ENCODE results near the gene EPB41L3. TPM values are rescaled to one million over a fixed set of nuclear protein-coding genes. Genes with fewer than 3 reads are reported as not detected.

Gene EPB41L3
- total RNA-seq, 1 experiment from 2014 or later: 20.6 TPM

GRCh38 chr18:5350636-5351035 lies 193.2 kb downstream of the EPB41L3 start:
- POLR2A ChIA-PET: no interaction called here
- no peak for TF ChIP-seq ZNF317 (CRISPR knock-in tag; IDR thresholded peaks at IDR 0.05; ENCODE audit: borderline replicate concordance, low read depth)
- no peak overlapping the region for H3K27ac Mint-ChIP-seq
- H3K36me3 Mint-ChIP-seq: peaks cover 3% of the 10 kb centered on the region; the same call in 1 of the 2 replicates
- peaks cover 16% of the 10 kb centered on the region for H3K9me3 Mint-ChIP-seq
- CTCF ChIA-PET: no interaction called here
- H3K4me3 Mint-ChIP-seq: no peak overlapping the region
- DNase-seq (ENCODE audit: low spot score) (no peak), ATAC-seq (no peak)
- H3K4me1 Mint-ChIP-seq: no peaks in the 10 kb centered on the region; the same call in 1 of the 2 replicates
- H3K27me3 Mint-ChIP-seq (ENCODE audit: low read depth): no peaks in the 10 kb centered on the region

Other genes with a start within 250 kb of the EPB41L3 start
- 15.1 to 16.9 TPM (median 16.7 TPM) in 3 replicates for gene ZBTB14, start 248.3 kb downstream of the EPB41L3 start, total RNA-seq (2021)